ENCODE results near the gene ZFP1.

DNA sequence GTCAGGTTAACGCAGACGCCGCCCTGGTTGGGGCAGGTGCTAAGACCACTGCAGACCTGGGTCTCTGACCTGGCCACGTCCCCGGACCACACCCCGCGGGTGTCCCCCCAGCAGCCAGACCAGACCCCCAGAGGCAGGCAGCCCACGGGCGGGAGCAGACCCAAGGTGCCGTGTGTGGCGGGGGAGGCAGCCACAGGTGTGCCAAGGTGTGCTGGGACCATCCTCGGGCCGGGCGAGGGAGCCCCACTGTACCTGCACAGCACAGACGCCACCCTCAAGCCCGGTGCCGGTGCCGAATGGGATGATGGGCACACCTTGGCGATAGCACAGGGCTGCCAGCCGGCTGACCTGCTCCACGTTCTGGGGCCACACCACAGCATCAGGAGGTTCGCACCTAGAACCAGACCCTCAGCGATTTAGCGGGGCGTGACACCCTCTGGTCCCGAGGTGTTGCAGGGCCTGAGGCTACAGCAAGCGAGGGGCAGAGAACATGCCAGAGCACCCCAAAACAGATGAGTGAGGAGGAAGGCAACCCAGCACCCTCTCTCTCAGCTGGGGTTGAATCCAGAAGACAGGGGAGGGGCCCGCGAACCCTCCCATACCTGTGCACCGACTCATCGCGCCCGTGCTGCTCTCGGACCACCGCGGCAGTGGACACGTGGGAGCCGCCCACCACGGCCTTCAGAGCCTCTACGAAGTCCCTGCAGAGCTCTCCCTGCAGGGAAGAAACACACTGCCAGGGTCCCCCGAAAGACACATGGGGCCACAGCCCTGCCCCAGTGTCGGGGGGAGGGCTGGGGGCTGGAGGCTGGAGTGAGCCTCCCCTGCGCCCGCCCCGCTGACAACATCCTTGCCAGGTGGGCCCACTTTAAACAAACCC is 33.1 kb upstream of the ZFP1 start:
- TF ChIP-seq EP300 (IDR thresholded peaks at IDR 0.05) (no peak), POLR2AphosphoS5 (IDR thresholded peaks at IDR 0.05) (no peak), POLR2A (IDR thresholded peaks at IDR 0.05) (no peak)
- TF ChIP-seq, protein P1, sequence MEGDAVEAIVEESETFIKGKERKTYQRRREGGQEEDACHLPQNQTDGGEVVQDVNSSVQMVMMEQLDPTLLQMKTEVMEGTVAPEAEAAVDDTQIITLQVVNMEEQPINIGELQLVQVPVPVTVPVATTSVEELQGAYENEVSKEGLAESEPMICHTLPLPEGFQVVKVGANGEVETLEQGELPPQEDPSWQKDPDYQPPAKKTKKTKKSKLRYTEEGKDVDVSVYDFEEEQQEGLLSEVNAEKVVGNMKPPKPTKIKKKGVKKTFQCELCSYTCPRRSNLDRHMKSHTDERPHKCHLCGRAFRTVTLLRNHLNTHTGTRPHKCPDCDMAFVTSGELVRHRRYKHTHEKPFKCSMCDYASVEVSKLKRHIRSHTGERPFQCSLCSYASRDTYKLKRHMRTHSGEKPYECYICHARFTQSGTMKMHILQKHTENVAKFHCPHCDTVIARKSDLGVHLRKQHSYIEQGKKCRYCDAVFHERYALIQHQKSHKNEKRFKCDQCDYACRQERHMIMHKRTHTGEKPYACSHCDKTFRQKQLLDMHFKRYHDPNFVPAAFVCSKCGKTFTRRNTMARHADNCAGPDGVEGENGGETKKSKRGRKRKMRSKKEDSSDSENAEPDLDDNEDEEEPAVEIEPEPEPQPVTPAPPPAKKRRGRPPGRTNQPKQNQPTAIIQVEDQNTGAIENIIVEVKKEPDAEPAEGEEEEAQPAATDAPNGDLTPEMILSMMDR (IDR thresholded peaks at IDR 0.05): no peak
